H9 (cell line): Measurements from ENCODE around the gene GEMIN2. TPM values are rescaled to one million over a fixed set of nuclear protein-coding genes. Genes with fewer than 3 reads are reported as not detected.

ENCODE experiments used
- DNase-seq: peaks from one replicate; pipeline ENCODE4 v3.0.0-alpha.2; 2017
- H2AFZ ChIP-seq: one replicate; pipeline ENCODE4 v1.6.1; 2013; ENCODE audit warnings: mild to moderate bottlenecking, low read length, control low read depth, moderate library complexity
- H2AK5ac ChIP-seq: 2 replicates; pipeline ENCODE4 v1.6.1; 2013; ENCODE audit warnings: low read length, control low read depth, mixed read lengths; ENCODE audit not compliant: insufficient read length
- H2BK120ac ChIP-seq: one replicate; pipeline ENCODE4 v1.6.1; 2013; ENCODE audit warnings: low read depth, mild to moderate bottlenecking, low read length, control low read depth, inconsistent platforms; ENCODE audit not compliant: poor library complexity, severe bottlenecking
- H2BK12ac ChIP-seq: 2 replicates; pipeline ENCODE4 v1.6.1; 2013; ENCODE audit warnings: low read length, control low read depth, mixed read lengths, low read depth; ENCODE audit not compliant: insufficient read length
- H2BK15ac ChIP-seq: 2 replicates; pipeline ENCODE4 v1.6.1; 2013; ENCODE audit warnings: low read depth, low read length, control low read depth
- H2BK20ac ChIP-seq: one replicate; pipeline ENCODE4 v1.6.1; 2013; ENCODE audit warnings: low read depth, mild to moderate bottlenecking, low read length, control low read depth, inconsistent platforms; ENCODE audit not compliant: poor library complexity, severe bottlenecking
- H2BK5ac ChIP-seq: 2 replicates; pipeline ENCODE4 v1.6.1; 2013; ENCODE audit warnings: low read length, control low read depth, mixed read lengths; ENCODE audit not compliant: insufficient read length
- H3K14ac ChIP-seq: 2 replicates; pipeline ENCODE4 v1.6.1; 2013; ENCODE audit warnings: low read length, control low read depth; ENCODE audit not compliant: insufficient read depth
- H3K18ac ChIP-seq: 2 replicates; pipeline ENCODE4 v1.6.1; 2013; ENCODE audit warnings: low read depth, mild to moderate bottlenecking, mixed read lengths, low read length, control low read depth; ENCODE audit not compliant: insufficient read length
- H3K23ac ChIP-seq: 2 replicates; pipeline ENCODE4 v1.6.1; 2013; ENCODE audit warnings: low read length, control low read depth, mixed read lengths, low read depth; ENCODE audit not compliant: insufficient read length
- H3K23me2 ChIP-seq: 2 replicates; pipeline ENCODE4 v1.6.1; 2013; ENCODE audit warnings: low read depth, mild to moderate bottlenecking, mixed read lengths, low read length, control low read depth; ENCODE audit not compliant: insufficient read length, poor library complexity, severe bottlenecking
- H3K27ac ChIP-seq: 2 replicates; pipeline ENCODE4 v1.5.1; 2013; ENCODE audit warnings: low read length, control low read depth, mixed read lengths, low read depth; ENCODE audit not compliant: insufficient read length
- H3K27me3 ChIP-seq: 2 replicates; pipeline ENCODE4 v1.6.1; 2013; ENCODE audit warnings: low read length, control low read depth, inconsistent platforms; ENCODE audit not compliant: insufficient read depth
- H3K4ac ChIP-seq: 2 replicates; pipeline ENCODE4 v1.6.1; 2013; ENCODE audit warnings: low read depth, mild to moderate bottlenecking, control low read depth, inconsistent platforms, low read length, moderate library complexity
- H3K4me1 ChIP-seq: 2 replicates; pipeline ENCODE4 v1.6.1; 2013; ENCODE audit warnings: low read length, control low read depth, inconsistent platforms; ENCODE audit not compliant: insufficient read depth
- H3K4me2 ChIP-seq: 2 replicates; pipeline ENCODE4 v1.6.1; 2013; ENCODE audit warnings: low read length, control low read depth, mixed read lengths; ENCODE audit not compliant: insufficient read length, insufficient read depth
- H3K56ac ChIP-seq: 2 replicates; pipeline ENCODE4 v1.6.1; 2013; ENCODE audit warnings: low read depth, mild to moderate bottlenecking, mixed read lengths, low read length, control low read depth; ENCODE audit not compliant: insufficient read length
- H3K79me1 ChIP-seq: 2 replicates; pipeline ENCODE4 v1.6.1; 2013; ENCODE audit warnings: low read depth, mild to moderate bottlenecking, moderate library complexity, low read length, control low read depth, inconsistent platforms; ENCODE audit not compliant: insufficient read depth, poor library complexity, severe bottlenecking
- H3K79me2 ChIP-seq: 2 replicates; pipeline ENCODE4 v1.6.1; 2013; ENCODE audit warnings: low read length, control low read depth, inconsistent platforms; ENCODE audit not compliant: insufficient read depth
- H3K9ac ChIP-seq: 2 replicates; pipeline ENCODE4 v1.6.1; 2013; ENCODE audit warnings: low read length, control low read depth, mixed read lengths; ENCODE audit not compliant: insufficient read length; ENCODE audit errors: extremely low read depth
- H3K9me3 ChIP-seq: one replicate; pipeline ENCODE4 v1.6.1; 2013; ENCODE audit warnings: low read depth, low read length, inconsistent platforms; ENCODE audit not compliant: control insufficient read depth
- H3T11ph ChIP-seq: one replicate; pipeline ENCODE4 v1.6.1; 2013; ENCODE audit warnings: mild to moderate bottlenecking, low read length, control low read depth, inconsistent platforms
- H4K20me1 ChIP-seq: one replicate; pipeline ENCODE4 v1.6.1; 2013; ENCODE audit not compliant: control insufficient read depth, insufficient read length, insufficient read depth
- H4K5ac ChIP-seq: 2 replicates; pipeline ENCODE4 v1.6.1; 2013; ENCODE audit warnings: low read depth, mild to moderate bottlenecking, mixed read lengths, low read length, control low read depth; ENCODE audit not compliant: insufficient read length
- H4K8ac ChIP-seq: replicated peaks from 2 replicates; pipeline ENCODE4 v1.6.1; 2013; ENCODE audit warnings: low read length, control low read depth, mixed read lengths, low read depth; ENCODE audit not compliant: insufficient read length
- H4K91ac ChIP-seq: 2 replicates; pipeline ENCODE4 v1.6.1; 2013; ENCODE audit warnings: low read depth, mild to moderate bottlenecking, moderate library complexity, mixed read lengths, low read length, control low read depth; ENCODE audit not compliant: insufficient read length
- H3K27ac Mint-ChIP-seq, 3 experiments: 2 replicates in 2 of 3; 3 replicates in 1 of 3; pipeline ENCODE4 v1.8.0; 2020 to 2021; ENCODE audit warnings: mixed read lengths in 3 of 3, mild to moderate bottlenecking in 1 of 3, moderate library complexity in 1 of 3
- H3K27me3 Mint-ChIP-seq: 2 replicates; pipeline ENCODE4 v1.8.0; 2021; ENCODE audit warnings: low read depth, mild to moderate bottlenecking, moderate library complexity, mixed read lengths
- H3K36me3 Mint-ChIP-seq, 3 experiments: 2 replicates in 2 of 3; 3 replicates in 1 of 3; pipeline ENCODE4 v1.8.0; 2020 to 2021; ENCODE audit warnings: low read depth in 3 of 3, mixed read lengths in 3 of 3; ENCODE audit not compliant: insufficient read depth in 1 of 3
- H3K4me1 Mint-ChIP-seq, 2 experiments: 2 replicates each; pipeline ENCODE4 v1.8.0; 2020; ENCODE audit warnings: mixed read lengths in 2 of 2
- H3K4me3 Mint-ChIP-seq, 2 experiments: 2 replicates in 1 of 2; 3 replicates in 1 of 2; pipeline ENCODE4 v1.8.0; 2020 to 2021; ENCODE audit warnings: mild to moderate bottlenecking in 2 of 2, mixed read lengths in 2 of 2, moderate library complexity in 1 of 2
- H3K9me3 Mint-ChIP-seq, 2 experiments: 2 replicates in 1 of 2; 3 replicates in 1 of 2; pipeline ENCODE4 v1.8.0; 2020; ENCODE audit warnings: mild to moderate bottlenecking in 2 of 2, mixed read lengths in 2 of 2, moderate library complexity in 1 of 2
- WGBS: extraction: QIAGEN DNeasy Blood & Tissue Kit; methylation state at CpG from one replicate; pipeline ENCODE4 v1.1.7; 2013; ENCODE audit warnings: missing lambda C conversion rate, low lambda C conversion rate, mixed read lengths; ENCODE audit not compliant: insufficient read length; ENCODE audit errors: extremely low coverage; 5-methylcytosine and 5-hydroxymethylcytosine counted together
- total RNA-seq: library from RNA; stranded (reverse); gene quantifications from 2 replicates; pipeline ENCODE4 v1.2.1, GENCODE V29; 2021
- TF ChIP-seq, protein P1 (sequence below): fragments of 200-600 bp; sonication (generic); conservative IDR thresholded peaks from 3 replicates; pipeline ENCODE4 v1.8.0; 2021; ENCODE audit warnings: antibody characterized with exemption, mild to moderate bottlenecking

GEMIN2 gene
- total RNA-seq, 1 experiment from 2014 or later, result 36.3 TPM

DNA sequence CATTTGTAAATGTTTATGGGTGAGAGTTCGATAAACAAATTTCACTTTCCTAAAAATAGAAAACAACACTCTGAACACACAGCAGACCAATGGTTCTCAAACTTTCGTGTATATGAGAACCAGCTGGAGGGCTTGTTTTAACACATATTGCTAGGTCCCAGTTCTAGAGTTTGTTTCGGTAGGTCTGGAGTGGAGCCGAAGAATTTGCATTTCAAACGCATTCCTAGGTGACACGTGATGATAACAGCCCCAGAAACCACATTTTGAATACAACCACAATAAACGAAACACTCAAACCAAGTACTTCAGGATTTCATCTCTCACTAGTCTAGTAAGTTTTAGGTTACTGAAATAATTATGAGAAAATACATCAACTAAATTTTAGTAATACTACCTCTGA lies 28.2 kb upstream of the GEMIN2 start:
- Histone ChIP-seq H3K18ac (no peak overlapping the region), H3K9me3 (no peaks in the 10 kb centered on the region), H3K56ac (no peak overlapping the region), H3K27ac (no peak overlapping the region), H2BK12ac (no peak overlapping the region), H3K79me1 (no peaks in the 10 kb centered on the region), H4K91ac (no peak overlapping the region), H3K23me2 (no peaks in the 10 kb centered on the region), H3K23ac (no peak overlapping the region), H2BK120ac (no peak overlapping the region), H2AK5ac (no peak overlapping the region), H2BK15ac (no peak overlapping the region), H4K20me1 (no peaks in the 10 kb centered on the region), H3K4me1 (no peaks in the 10 kb centered on the region), H3K79me2 (no peaks in the 10 kb centered on the region), H4K5ac (no peak overlapping the region), H2BK5ac (no peak overlapping the region), H3K27me3 (no peaks in the 10 kb centered on the region), H3K4me2 (no peak overlapping the region), H3K14ac (no peak overlapping the region), H3K9ac (no peak overlapping the region), H2AFZ (no peak overlapping the region), H2BK20ac (no peak overlapping the region), H3T11ph (no peak overlapping the region), H3K4ac (no peak overlapping the region), H4K8ac (no peak overlapping the region)
- Mint-ChIP-seq H3K27me3 (no peaks in the 10 kb centered on the region), H3K9me3 (no peaks in the 10 kb centered on the region), H3K27ac (no peak overlapping the region), H3K4me3 (no peak overlapping the region), H3K4me1 (no peaks in the 10 kb centered on the region), H3K36me3 (peaks cover 36 to 79% (median 75%) of the 10 kb centered on the region in 3 experiments)
- TF ChIP-seq, protein P1, sequence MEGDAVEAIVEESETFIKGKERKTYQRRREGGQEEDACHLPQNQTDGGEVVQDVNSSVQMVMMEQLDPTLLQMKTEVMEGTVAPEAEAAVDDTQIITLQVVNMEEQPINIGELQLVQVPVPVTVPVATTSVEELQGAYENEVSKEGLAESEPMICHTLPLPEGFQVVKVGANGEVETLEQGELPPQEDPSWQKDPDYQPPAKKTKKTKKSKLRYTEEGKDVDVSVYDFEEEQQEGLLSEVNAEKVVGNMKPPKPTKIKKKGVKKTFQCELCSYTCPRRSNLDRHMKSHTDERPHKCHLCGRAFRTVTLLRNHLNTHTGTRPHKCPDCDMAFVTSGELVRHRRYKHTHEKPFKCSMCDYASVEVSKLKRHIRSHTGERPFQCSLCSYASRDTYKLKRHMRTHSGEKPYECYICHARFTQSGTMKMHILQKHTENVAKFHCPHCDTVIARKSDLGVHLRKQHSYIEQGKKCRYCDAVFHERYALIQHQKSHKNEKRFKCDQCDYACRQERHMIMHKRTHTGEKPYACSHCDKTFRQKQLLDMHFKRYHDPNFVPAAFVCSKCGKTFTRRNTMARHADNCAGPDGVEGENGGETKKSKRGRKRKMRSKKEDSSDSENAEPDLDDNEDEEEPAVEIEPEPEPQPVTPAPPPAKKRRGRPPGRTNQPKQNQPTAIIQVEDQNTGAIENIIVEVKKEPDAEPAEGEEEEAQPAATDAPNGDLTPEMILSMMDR, result no peak
- DNase-seq, result no peak
- WGBS, result no CpG with 5 or more reads among the region's 7 CpGs
